Esophagus squamous epithelium (tissue), 5 donors: Measurements from ENCODE around the gene CACHD1. TPM values are rescaled to one million over a fixed set of nuclear protein-coding genes. Genes with fewer than 3 reads are reported as not detected.

Experiments used
- DNase-seq: peaks from one replicate; lab custom pipeline; 2025; lab: John Stamatoyannopoulos, UW
- H3K27ac ChIP-seq, 4 donors: fragments of 200-600 bp; sonication (generic); one replicate each; pipeline ENCODE4 v1.5.1; 2016 to 2019; ENCODE audit warnings: mild to moderate bottlenecking in 1 of 4
- H3K27me3 ChIP-seq, 4 donors: fragments of 200-600 bp; sonication (generic); 1 replicate in 3 of 4; 2 replicates in 1 of 4; pipeline versions ENCODE4 v1.5.1 to v1.6.0; 2017 to 2021; ENCODE audit warnings: antibody characterized with exemption in 1 of 4
- H3K36me3 ChIP-seq, 3 donors: fragments of 200-600 bp; sonication (generic); one replicate each; pipeline ENCODE4 v1.5.1; 2016 to 2019
- H3K4me1 ChIP-seq, 3 donors: fragments of 200-600 bp; sonication (generic); one replicate each; pipeline ENCODE4 v1.5.1; 2017 to 2019
- H3K4me3 ChIP-seq, 4 donors: fragments of 200-600 bp; sonication (generic); 1 replicate in 3 of 4; 2 replicates in 1 of 4; pipeline ENCODE4 v1.5.1; 2016 to 2019; ENCODE audit warnings: mild to moderate bottlenecking in 2 of 4, moderate library complexity in 1 of 4
- H3K9me3 ChIP-seq, 3 donors: fragments of 200-600 bp; sonication (generic); one replicate each; pipeline ENCODE4 v1.5.1; 2016 to 2019
- POLR2A ChIP-seq, 4 donors: fragments of 450-650 bp; IDR thresholded peaks; one replicate each; pipeline ENCODE4 v1.6.1; 2017; ENCODE audit warnings: antibody characterized with exemption in 4 of 4, mild to moderate bottlenecking in 4 of 4, moderate library complexity in 3 of 4
- WGBS, 2 donors: methylation state at CpG; one replicate each; pipeline ENCODE4 v1.1.5; 2018; 5-methylcytosine and 5-hydroxymethylcytosine counted together
- intact Hi-C: fragments of 100-400 bp; cut with DNase I; formaldehyde crosslinking; loops from one replicate; pipeline ENCODE4 v1.15.0; 2022
- total RNA-seq, 4 donors: library from RNA; depleted of rRNA; stranded (reverse); fragments of >200 nt; gene quantifications; one replicate each; pipeline ENCODE4 v1.1.0, GENCODE V29; 2016
- TF ChIP-seq, protein P1 (sequence below), 6 experiments: fragments of 450-650 bp in 4 of 6; fragments of 200-600 bp in 2 of 6; sonication (generic) in 2 of 6; IDR thresholded peaks; one replicate each; pipeline ENCODE4 v1.5.1; 2016 to 2019; ENCODE audit warnings: antibody characterized with exemption in 6 of 6, mild to moderate bottlenecking in 4 of 6, moderate library complexity in 4 of 6
- donor health status: DM: yes; HTN: yes; CAD: no.

Gene CACHD1
- total RNA-seq, 4 donors from 2014 or later: 1.9 to 14.5 (median 4.1) TPM

- DNase-seq: no peak
- Histone ChIP-seq H3K9me3 (no peaks in the 10 kb centered on the region), H3K36me3 (no peaks in the 10 kb centered on the region), H3K27me3 (no peaks in the 10 kb centered on the region), H3K4me1 (peaks cover 0 to 71% (median 29%) of the 10 kb centered on the region in 3 donors), H3K27ac (peak overlapping the region in 1 of 4 donors; percentile 1), H3K4me3 (no peak overlapping the region)
- no peak for TF ChIP-seq POLR2A (IDR thresholded peaks at IDR 0.05)
- TF ChIP-seq, protein P1, sequence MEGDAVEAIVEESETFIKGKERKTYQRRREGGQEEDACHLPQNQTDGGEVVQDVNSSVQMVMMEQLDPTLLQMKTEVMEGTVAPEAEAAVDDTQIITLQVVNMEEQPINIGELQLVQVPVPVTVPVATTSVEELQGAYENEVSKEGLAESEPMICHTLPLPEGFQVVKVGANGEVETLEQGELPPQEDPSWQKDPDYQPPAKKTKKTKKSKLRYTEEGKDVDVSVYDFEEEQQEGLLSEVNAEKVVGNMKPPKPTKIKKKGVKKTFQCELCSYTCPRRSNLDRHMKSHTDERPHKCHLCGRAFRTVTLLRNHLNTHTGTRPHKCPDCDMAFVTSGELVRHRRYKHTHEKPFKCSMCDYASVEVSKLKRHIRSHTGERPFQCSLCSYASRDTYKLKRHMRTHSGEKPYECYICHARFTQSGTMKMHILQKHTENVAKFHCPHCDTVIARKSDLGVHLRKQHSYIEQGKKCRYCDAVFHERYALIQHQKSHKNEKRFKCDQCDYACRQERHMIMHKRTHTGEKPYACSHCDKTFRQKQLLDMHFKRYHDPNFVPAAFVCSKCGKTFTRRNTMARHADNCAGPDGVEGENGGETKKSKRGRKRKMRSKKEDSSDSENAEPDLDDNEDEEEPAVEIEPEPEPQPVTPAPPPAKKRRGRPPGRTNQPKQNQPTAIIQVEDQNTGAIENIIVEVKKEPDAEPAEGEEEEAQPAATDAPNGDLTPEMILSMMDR (IDR thresholded peaks at IDR 0.05): no peak
- WGBS, 2 donors: 64 to 73% methylated on average over 4 of the region's 4 CpGs
- intact Hi-C loops: no loop called here
Observed at GRCh38 chr1:64542118-64542517, 72.2 kb downstream of the CACHD1 start.

GRCh38 chr1:64543831-64544230, 73.9 kb downstream of the CACHD1 start:
- no peak for TF ChIP-seq POLR2A (IDR thresholded peaks at IDR 0.05)
- TF ChIP-seq, protein P1 (IDR thresholded peaks at IDR 0.05): no peak
- Histone ChIP-seq H3K27ac (no peak overlapping the region), H3K9me3 (no peaks in the 10 kb centered on the region), H3K27me3 (no peaks in the 10 kb centered on the region), H3K4me1 (peaks cover 0 to 54% (median 23%) of the 10 kb centered on the region in 3 donors), H3K4me3 (no peak overlapping the region), H3K36me3 (no peaks in the 10 kb centered on the region)
- no peak for DNase-seq
- intact Hi-C loops: no loop called here
- 61 to 68% methylated on average over 4 of the region's 4 CpGs for WGBS, 2 donors

- H3K4me1 ChIP-seq: peaks cover 0 to 52% (median 15%) of the 10 kb centered on the region in 3 donors
- H3K27me3 ChIP-seq: no peaks in the 10 kb centered on the region
- DNase-seq: no peak
- no peaks in the 10 kb centered on the region for H3K9me3 ChIP-seq
- intact Hi-C loops: no loop called here
- H3K27ac ChIP-seq: peak overlapping the region in 1 of 4 donors; percentile 30
- H3K36me3 ChIP-seq: no peaks in the 10 kb centered on the region
- no peak for TF ChIP-seq POLR2A (IDR thresholded peaks at IDR 0.05)
- TF ChIP-seq, protein P1 (IDR thresholded peaks at IDR 0.05): no peak
- no peak overlapping the region for H3K4me3 ChIP-seq
- 38 to 65% methylated on average over 6 of the region's 6 CpGs for WGBS, 2 donors
Observed at GRCh38 chr1:64545118-64545843, 75.4 kb downstream of the CACHD1 start.

DNA sequence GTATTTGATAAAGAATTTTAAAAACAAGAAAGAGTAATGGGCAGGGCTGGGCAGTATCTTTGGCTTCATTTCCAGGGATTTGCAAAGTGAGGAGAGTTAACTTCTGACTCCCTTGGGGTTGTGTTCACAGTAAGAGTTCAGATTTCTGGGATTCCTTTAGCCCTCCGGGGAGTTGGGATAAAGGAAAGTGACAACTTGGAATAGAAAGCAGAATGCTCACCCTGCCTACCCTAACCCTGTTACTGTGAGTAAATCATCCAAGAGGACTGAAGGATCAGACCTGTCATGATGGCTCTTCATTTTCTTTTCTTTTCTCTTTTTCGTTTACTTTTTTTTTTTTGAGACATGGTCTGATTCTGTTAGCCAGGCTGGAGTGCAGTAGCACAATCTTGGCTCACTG, 76.1 kb downstream of the CACHD1 start:
- no peak overlapping the region for H3K4me3 ChIP-seq
- no peaks in the 10 kb centered on the region for H3K9me3 ChIP-seq
- intact Hi-C loops: no loop called here
- peak overlapping the region in 1 of 4 donors; percentile 30 for H3K27ac ChIP-seq
- H3K27me3 ChIP-seq: no peaks in the 10 kb centered on the region
- no peaks in the 10 kb centered on the region for H3K36me3 ChIP-seq
- TF ChIP-seq, protein P1 (IDR thresholded peaks at IDR 0.05): no peak
- TF ChIP-seq POLR2A (IDR thresholded peaks at IDR 0.05): no peak
- 8 to 28% methylated on average over 2 of the region's 2 CpGs for WGBS, 2 donors
- H3K4me1 ChIP-seq: peaks cover 0 to 52% (median 10%) of the 10 kb centered on the region in 3 donors
- no peak for DNase-seq

- peaks cover 0 to 43% (median 10%) of the 10 kb centered on the region in 3 donors for H3K4me1 ChIP-seq
- WGBS, 2 donors: 25 to 26% methylated on average over 6 of the region's 6 CpGs
- H3K27me3 ChIP-seq: no peaks in the 10 kb centered on the region
- no peak overlapping the region for H3K27ac ChIP-seq
- TF ChIP-seq, protein P1 (IDR thresholded peaks at IDR 0.05): no peak
- no peaks in the 10 kb centered on the region for H3K36me3 ChIP-seq
- H3K9me3 ChIP-seq: no peaks in the 10 kb centered on the region
- no peak for DNase-seq
- no peak overlapping the region for H3K4me3 ChIP-seq
- intact Hi-C loops: no loop called here
Observed at GRCh38 chr1:64549464-64550239, 79.7 kb downstream of the CACHD1 start.
